ENCODE results near the gene KSR2.

The KSR2 gene

GRCh38 chr12:117699118-117699517, 269.7 kb downstream of the KSR2 start:
- DNase-seq, result no peak

- no peak for DNase-seq
Observed at GRCh38 chr12:117695956-117696355, 272.8 kb downstream of the KSR2 start.

DNA sequence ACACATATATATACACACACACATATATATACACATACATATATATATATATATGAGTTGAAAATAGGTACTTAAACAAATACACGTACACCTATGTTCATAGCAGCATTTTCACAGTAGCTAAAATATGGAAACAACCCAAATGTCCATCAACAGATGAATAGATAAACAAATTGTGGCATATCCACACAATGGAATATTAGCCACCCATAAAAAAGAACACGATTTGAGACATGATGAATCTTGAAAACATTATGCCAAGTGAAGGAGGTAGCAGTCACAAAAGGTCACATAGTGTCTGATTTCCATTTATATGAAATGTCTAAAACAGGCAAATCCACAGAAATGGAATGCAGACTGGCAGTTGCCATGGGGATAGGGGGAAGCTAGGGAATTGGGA, 276.3 kb downstream of the KSR2 start:
- DNase-seq, result no peak

GRCh38 chr12:117689857-117690256, 278.9 kb downstream of the KSR2 start:
- no peak for DNase-seq

GRCh38 chr12:117688446-117688845, 280.3 kb downstream of the KSR2 start:
- DNase-seq, result no peak

DNA sequence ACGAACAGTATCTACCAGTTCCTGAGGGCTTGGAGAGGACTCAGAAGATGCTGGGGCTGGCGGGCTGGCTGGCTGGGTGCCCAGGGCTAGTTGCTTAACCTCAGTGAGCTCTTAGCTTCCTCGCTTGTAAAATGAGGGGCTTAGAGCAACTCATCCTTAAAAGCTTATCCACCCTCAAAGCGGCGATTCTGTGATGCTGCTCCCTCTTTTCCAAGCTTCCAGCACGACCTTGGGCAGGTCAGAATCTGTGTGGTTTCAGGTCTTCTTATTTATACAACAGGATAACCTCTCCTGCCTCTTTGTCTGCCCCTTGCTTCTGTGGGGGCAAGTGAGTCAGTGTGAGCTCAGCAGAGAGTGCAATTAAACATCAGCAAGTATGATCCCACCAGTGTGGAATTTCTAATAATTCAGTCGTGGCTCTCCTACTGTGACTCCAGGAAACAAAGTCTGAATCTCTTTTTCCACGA, 281.8 kb downstream of the KSR2 start:
- no peak for DNase-seq

- DNase-seq, result no peak
Observed at GRCh38 chr12:117686210-117686609, 282.6 kb downstream of the KSR2 start.

DNA sequence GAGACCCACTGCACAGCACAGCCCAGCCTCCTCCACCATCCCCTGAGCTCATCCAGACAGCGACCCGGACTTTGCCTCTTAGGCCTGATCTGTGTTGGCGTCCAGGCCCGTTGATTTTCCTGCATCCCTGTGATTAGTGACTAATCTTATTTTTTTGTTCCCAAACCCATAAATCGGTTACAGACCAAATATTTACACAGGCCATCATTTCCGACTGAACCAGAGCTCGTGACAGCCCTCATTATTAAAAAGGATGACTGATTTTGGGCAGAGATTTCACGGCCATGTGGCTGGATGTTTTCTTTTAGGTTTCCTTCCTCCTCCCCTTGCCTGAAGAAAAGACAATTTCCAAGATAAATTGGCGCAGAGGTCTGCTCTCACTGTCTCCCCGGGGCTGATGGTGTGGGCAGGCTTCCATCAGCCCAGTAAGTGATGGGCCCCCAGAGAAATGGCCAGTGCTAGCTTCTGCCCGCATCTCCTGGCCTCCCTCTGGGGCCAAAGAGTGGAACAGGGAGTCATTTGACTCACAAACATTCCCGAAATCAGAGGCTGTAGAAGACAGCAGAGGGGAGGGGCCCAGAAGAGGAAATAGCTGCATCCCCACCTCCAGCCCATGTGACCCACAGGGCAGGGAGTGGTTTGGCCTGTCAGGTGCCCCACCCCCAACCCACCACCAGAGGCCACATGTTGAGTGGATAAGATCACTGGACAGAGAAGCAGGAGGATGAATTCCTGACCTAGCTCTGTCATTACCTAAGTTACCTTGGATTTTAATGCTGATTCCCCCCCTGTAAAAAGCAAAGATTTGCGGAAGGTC, 283.5 kb downstream of the KSR2 start:
- no peak for DNase-seq

DNA sequence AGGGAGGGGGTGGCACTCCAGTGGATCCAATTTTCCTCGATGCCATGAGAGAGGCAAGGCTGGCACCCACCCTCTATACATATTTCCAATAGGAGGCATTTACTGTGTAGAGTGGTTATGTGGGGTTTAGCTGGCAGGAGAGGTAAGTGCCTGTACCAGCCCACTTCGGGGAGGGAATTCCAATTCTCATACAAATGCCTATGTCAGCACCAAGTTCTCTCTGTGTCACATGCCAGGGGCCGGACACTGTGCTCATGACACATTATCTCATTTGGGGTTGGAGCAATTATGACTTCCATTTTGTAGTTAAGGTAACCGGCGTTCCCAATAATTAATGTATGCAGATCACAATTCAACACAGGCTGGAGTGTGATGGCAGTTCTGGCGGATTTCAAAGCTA, 284.3 kb downstream of the KSR2 start:
- no peak for DNase-seq

GRCh38 chr12:117680312-117680711, 288.5 kb downstream of the KSR2 start:
- DNase-seq, result no peak

GRCh38 chr12:117679776-117680175, 289.0 kb downstream of the KSR2 start:
- no peak for DNase-seq

- DNase-seq, result no peak
Observed at GRCh38 chr12:117674763-117675162, 294.0 kb downstream of the KSR2 start.

GRCh38 chr12:117674313-117674712, 294.5 kb downstream of the KSR2 start:
- no peak for DNase-seq

- DNase-seq, result peak in 2 of 58 donors; percentile 4 to 15
Observed at GRCh38 chr12:117671734-117672133, 297.1 kb downstream of the KSR2 start.

GRCh38 chr12:117664169-117664568, 304.6 kb downstream of the KSR2 start:
- no peak for DNase-seq

GRCh38 chr12:117662620-117663395, 306.0 kb downstream of the KSR2 start:
- no peak for DNase-seq

GRCh38 chr12:117662220-117662619, 306.6 kb downstream of the KSR2 start:
- no peak for DNase-seq

GRCh38 chr12:117661471-117661870, 307.3 kb downstream of the KSR2 start:
- DNase-seq, result no peak

DNA sequence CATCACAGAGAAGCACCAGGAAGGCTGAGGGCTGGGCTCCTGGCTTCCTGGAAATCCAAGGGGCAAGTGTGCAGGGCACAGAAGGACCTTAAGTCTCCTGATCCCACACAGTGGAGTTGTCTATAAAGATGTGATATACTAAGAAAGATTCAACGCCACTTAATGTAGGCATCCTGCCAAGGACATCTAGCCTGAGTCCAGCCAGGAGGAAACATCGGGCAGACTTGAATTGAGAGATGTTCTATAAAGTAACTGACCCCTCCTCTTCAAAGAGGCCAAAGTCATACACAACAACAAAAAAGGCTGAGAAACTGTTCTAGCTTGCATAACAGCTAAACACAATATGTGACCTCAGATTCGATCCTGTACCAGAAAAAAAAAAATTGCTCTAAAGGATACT, 307.9 kb downstream of the KSR2 start:
- DNase-seq, result no peak

DNA sequence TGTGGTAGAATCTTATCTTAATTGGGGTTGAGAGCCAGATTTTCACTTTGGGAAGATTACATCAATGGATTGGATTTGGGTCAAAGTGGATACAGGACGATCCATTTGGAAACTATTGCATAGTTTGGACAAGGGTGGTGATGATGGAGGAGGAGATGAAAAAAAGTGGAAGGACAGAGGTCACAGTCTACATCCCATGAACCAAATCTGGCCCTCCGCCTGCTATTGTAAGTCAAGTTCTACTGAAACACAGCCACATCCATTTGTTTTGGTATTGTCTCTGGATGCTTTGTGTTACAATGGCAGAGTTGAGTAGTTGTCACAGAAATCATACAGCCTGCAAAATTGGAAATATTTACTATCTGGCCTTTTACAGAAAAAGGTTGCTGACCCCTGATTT, 310.6 kb downstream of the KSR2 start:
- DNase-seq, result no peak

DNA sequence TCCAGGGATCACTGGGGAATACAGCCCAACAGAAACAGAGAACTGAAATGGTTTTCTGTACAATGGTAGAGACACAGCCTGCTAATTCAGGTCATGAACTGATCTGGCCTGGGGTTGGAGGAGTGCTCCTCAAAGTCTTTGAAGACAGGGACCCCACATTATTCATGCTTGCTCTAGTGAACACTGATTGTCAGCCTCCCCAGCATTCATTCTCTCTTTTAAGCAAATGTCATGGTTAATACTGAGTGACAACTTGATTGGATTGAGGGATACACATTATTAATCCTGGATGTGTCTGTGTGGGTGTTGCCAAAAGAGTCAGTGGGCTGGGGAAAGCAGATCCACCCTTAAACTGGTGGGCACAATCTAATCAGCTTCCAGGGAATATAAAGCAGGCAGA, 319.0 kb downstream of the KSR2 start:
- no peak for DNase-seq

- DNase-seq, result peak in 2 of 58 donors; percentile 3 to 6
Observed at GRCh38 chr12:117646520-117646919, 322.3 kb downstream of the KSR2 start.

- no peak for DNase-seq
Observed at GRCh38 chr12:117645473-117645872, 323.3 kb downstream of the KSR2 start.

Data from anterior cingulate cortex (tissue), 58 donors.